ENCODE data around the gene CS.
"Not testable (repeated sequence)": the region's sequence is repeated elsewhere in the genome, so short reads cannot be mapped to it uniquely, and the experiment has no call there.

CS gene

GRCh38 chr12:56286044-56286830 lies 13.9 kb downstream of the CS start:
- H3K4me3 ChIP-seq (replicated peaks; ENCODE audit: insufficient read depth, low read length): no peak overlapping the region
- DNase-seq (ENCODE audit: low read depth in 1 of 2, low spot score in 1 of 2): no peak
- H3K27ac ChIP-seq (replicated peaks): peak overlapping the region; percentile 22
- TF ChIP-seq SPI1 (IDR thresholded peaks at IDR 0.05; ENCODE audit: borderline replicate concordance, low read depth) (no peak), CTCF (IDR thresholded peaks at IDR 0.05; ENCODE audit: insufficient read depth, low read length) (no peak), GABPA (IDR thresholded peaks at IDR 0.05; ENCODE audit: low read depth) (no peak), REST (IDR thresholded peaks at IDR 0.05; ENCODE audit: insufficient replicate concordance, low read depth) (no peak), POLR2AphosphoS5 (IDR thresholded peaks at IDR 0.05; ENCODE audit: low read depth) (no peak)
- H3K27me3 ChIP-seq (ENCODE audit: insufficient read depth, poor library complexity, severe bottlenecking): no peaks in the 10 kb centered on the region

GRCh38 chr12:56284263-56284662 lies 15.9 kb downstream of the CS start:
- H3K27ac ChIP-seq (replicated peaks); H3K4me3 ChIP-seq (replicated peaks; ENCODE audit: insufficient read depth, low read length); H3K27me3 ChIP-seq (ENCODE audit: insufficient read depth, poor library complexity, severe bottlenecking); DNase-seq (ENCODE audit: low read depth in 1 of 2, low spot score in 1 of 2): not testable (repeated sequence)

- Histone ChIP-seq H3K27me3 (ENCODE audit: insufficient read depth, poor library complexity, severe bottlenecking) (no peaks in the 10 kb centered on the region), H3K4me3 (replicated peaks; ENCODE audit: insufficient read depth, low read length) (no peak overlapping the region), H3K27ac (replicated peaks) (no peak overlapping the region)
- no peak for DNase-seq (ENCODE audit: low read depth in 1 of 2, low spot score in 1 of 2)
- TF ChIP-seq REST (IDR thresholded peaks at IDR 0.05; ENCODE audit: insufficient replicate concordance, low read depth) (no peak), SPI1 (IDR thresholded peaks at IDR 0.05; ENCODE audit: borderline replicate concordance, low read depth) (no peak), GABPA (IDR thresholded peaks at IDR 0.05; ENCODE audit: low read depth) (no peak), CTCF (IDR thresholded peaks at IDR 0.05; ENCODE audit: insufficient read depth, low read length) (no peak), POLR2AphosphoS5 (IDR thresholded peaks at IDR 0.05; ENCODE audit: low read depth) (no peak)
These were observed 17.6 kb downstream of the CS start for GRCh38 chr12:56282579-56282978.

GRCh38 chr12:56282030-56282429 lies 18.1 kb downstream of the CS start:
- TF ChIP-seq REST (IDR thresholded peaks at IDR 0.05; ENCODE audit: insufficient replicate concordance, low read depth): no peak
- TF ChIP-seq SPI1 (IDR thresholded peaks at IDR 0.05; ENCODE audit: borderline replicate concordance, low read depth): no peak
- no peak for TF ChIP-seq GABPA (IDR thresholded peaks at IDR 0.05; ENCODE audit: low read depth)
- no peak for TF ChIP-seq CTCF (IDR thresholded peaks at IDR 0.05; ENCODE audit: insufficient read depth, low read length)
- TF ChIP-seq POLR2AphosphoS5 (IDR thresholded peaks at IDR 0.05; ENCODE audit: low read depth): no peak
- no peak for DNase-seq (ENCODE audit: low read depth in 1 of 2, low spot score in 1 of 2)
- no peak overlapping the region for H3K27ac ChIP-seq (replicated peaks)
- no peak overlapping the region for H3K4me3 ChIP-seq (replicated peaks; ENCODE audit: insufficient read depth, low read length)
- H3K27me3 ChIP-seq (ENCODE audit: insufficient read depth, poor library complexity, severe bottlenecking): no peaks in the 10 kb centered on the region
